HCT116 (cell line): ENCODE data around the gene ACOT7.

Experiments
- EZH2 ChIP-seq: fragments of 200-600 bp; sonication (generic); IDR thresholded peaks from 2 replicates; pipeline ENCODE4 v1.6.1; 2017; ENCODE audit warnings: antibody characterized with exemption, mixed run types
- EZH2phosphoT487 ChIP-seq: fragments of 200-600 bp; IDR thresholded peaks from 2 replicates; pipeline ENCODE4 v1.6.1; 2018; ENCODE audit warnings: antibody characterized with exemption, borderline replicate concordance
- JUND ChIP-seq: IDR thresholded peaks from 2 replicates; pipeline ENCODE4 v1.6.1; 2012
- POLR2A ChIP-seq: IDR thresholded peaks from 2 replicates; pipeline ENCODE4 v1.7.0; 2011; ENCODE audit warnings: borderline replicate concordance; ENCODE audit not compliant: insufficient read depth, insufficient read length; ENCODE audit errors: extremely low read depth
- SIN3A ChIP-seq: IDR thresholded peaks from 2 replicates; pipeline ENCODE4 v1.6.1; 2012; ENCODE audit warnings: low read depth
- TCF7L2 ChIP-seq: IDR thresholded peaks from 2 replicates; pipeline ENCODE4 v1.7.0; 2011; ENCODE audit warnings: borderline replicate concordance, inconsistent platforms; ENCODE audit not compliant: insufficient read depth, insufficient read length; ENCODE audit errors: extremely low read depth
- YY1 ChIP-seq: IDR thresholded peaks from 2 replicates; pipeline ENCODE4 v1.6.1; 2011; ENCODE audit warnings: low read length, low read depth, moderate library complexity, mild to moderate bottlenecking; ENCODE audit not compliant: insufficient replicate concordance; ENCODE audit errors: extremely low read depth
- ZFX ChIP-seq: fragments of 450-650 bp; IDR thresholded peaks from 2 replicates; pipeline ENCODE4 v1.6.1; 2017
- ZNF274 ChIP-seq: fragments of 200-500 bp; sonication (Bioruptor generic); IDR thresholded peaks from 2 replicates; pipeline ENCODE4 v1.6.1; 2014; ENCODE audit warnings: mild to moderate bottlenecking, low read depth, low read length, inconsistent platforms
- TF ChIP-seq, protein P1 (sequence below), 3 experiments: fragments of 200-600 bp in 1 of 3; sonication (generic) in 1 of 3; IDR thresholded peaks in 2 of 3; conservative IDR thresholded peaks in 1 of 3; 2 replicates each; pipeline ENCODE4 v1.5.1; 2012 to 2017; ENCODE audit warnings: low read depth in 2 of 3, low read length in 2 of 3, antibody characterized with exemption in 1 of 3, borderline replicate concordance in 1 of 3, control low read depth in 1 of 3, mild to moderate bottlenecking in 1 of 3, mixed read lengths in 1 of 3, mixed run types in 1 of 3, moderate library complexity in 1 of 3; ENCODE audit not compliant: insufficient read depth in 1 of 3
- TF ChIP-seq, protein P2 (sequence below): IDR thresholded peaks from 2 replicates; pipeline ENCODE4 v1.6.1; 2012

DNA sequence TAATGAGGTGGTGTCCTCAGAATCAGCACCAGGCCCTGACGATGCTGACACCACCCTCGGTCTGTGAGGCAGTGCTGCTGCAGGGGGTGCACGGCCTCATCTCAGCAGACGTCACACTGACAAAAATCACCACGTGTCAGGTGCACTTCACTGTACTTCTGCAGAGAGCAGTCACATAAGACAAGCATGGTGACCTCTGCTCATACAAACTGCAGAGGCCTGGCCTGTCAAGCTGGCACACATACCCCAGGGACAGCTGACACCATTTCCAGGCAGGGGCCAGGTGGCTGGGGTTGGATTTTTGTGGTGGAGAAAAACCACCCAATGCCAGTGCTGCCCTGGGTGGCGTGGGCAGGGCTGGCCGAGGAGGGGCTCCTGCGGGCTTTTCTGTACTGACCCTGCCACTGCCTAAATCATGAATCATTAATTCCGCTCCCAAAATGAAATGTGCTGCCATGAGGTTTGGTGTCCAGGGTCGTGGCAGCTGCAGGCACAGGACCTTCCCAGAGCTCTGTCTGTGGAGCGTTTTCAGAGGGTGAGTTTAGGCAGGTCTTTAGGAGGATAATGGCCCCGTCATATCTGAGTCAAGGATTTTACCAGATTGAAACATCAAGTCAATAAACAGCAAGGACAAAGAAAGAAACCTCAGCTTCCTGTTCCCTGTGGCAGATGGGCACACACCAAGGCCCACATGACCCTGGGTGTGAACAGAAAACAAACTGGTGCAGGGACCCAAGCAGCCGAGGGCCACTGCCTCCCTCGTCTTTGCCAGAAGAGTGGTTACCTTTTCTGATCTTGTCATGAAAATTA lies 99.3 kb downstream of the ACOT7 start:
- TF ChIP-seq EZH2 (no peak), ZFX (no peak), JUND (no peak), ZNF274 (no peak), POLR2A (no peak), TCF7L2 (no peak), SIN3A (no peak), EZH2phosphoT487 (no peak), YY1 (no peak)
- TF ChIP-seq, protein P1, sequence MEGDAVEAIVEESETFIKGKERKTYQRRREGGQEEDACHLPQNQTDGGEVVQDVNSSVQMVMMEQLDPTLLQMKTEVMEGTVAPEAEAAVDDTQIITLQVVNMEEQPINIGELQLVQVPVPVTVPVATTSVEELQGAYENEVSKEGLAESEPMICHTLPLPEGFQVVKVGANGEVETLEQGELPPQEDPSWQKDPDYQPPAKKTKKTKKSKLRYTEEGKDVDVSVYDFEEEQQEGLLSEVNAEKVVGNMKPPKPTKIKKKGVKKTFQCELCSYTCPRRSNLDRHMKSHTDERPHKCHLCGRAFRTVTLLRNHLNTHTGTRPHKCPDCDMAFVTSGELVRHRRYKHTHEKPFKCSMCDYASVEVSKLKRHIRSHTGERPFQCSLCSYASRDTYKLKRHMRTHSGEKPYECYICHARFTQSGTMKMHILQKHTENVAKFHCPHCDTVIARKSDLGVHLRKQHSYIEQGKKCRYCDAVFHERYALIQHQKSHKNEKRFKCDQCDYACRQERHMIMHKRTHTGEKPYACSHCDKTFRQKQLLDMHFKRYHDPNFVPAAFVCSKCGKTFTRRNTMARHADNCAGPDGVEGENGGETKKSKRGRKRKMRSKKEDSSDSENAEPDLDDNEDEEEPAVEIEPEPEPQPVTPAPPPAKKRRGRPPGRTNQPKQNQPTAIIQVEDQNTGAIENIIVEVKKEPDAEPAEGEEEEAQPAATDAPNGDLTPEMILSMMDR (IDR thresholded peaks at IDR 0.05 in 2 of 3, conservative IDR thresholded peaks at IDR 0.05 in 1 of 3; ENCODE audit: borderline replicate concordance in 1 of 3, insufficient read depth in 1 of 3, low read depth in 2 of 3, low read length in 2 of 3) = no peak
- TF ChIP-seq, protein P2, sequence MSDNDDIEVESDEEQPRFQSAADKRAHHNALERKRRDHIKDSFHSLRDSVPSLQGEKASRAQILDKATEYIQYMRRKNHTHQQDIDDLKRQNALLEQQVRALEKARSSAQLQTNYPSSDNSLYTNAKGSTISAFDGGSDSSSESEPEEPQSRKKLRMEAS = no peak
